Measurements from ENCODE around the gene TMEM131.

TMEM131 gene

GRCh38 chr2:97788986-97789644, 206.6 kb downstream of the TMEM131 start:
- no peak for DNase-seq

- DNase-seq: no peak
Measured at GRCh38 chr2:97785818-97786217, 209.9 kb downstream of the TMEM131 start.

- DNase-seq: no peak
Measured at GRCh38 chr2:97784953-97785352, 210.8 kb downstream of the TMEM131 start.

- peak; percentile 40 for DNase-seq
Measured at GRCh38 chr2:97781981-97782380, 213.8 kb downstream of the TMEM131 start.

GRCh38 chr2:97779141-97779540, 216.6 kb downstream of the TMEM131 start:
- DNase-seq: no peak

- no peak for DNase-seq
Measured at GRCh38 chr2:97775074-97775473, 220.7 kb downstream of the TMEM131 start.

GRCh38 chr2:97774425-97774824, 221.3 kb downstream of the TMEM131 start:
- no peak for DNase-seq

GRCh38 chr2:97770445-97770844, 225.3 kb downstream of the TMEM131 start:
- no peak for DNase-seq

- no peak for DNase-seq
Measured at GRCh38 chr2:97769711-97770110, 226.0 kb downstream of the TMEM131 start.

GRCh38 chr2:97769308-97769707, 226.4 kb downstream of the TMEM131 start:
- DNase-seq: no peak

- DNase-seq: no peak
Measured at GRCh38 chr2:97766567-97766966, 229.2 kb downstream of the TMEM131 start.

GRCh38 chr2:97765933-97766332, 229.8 kb downstream of the TMEM131 start:
- no peak for DNase-seq

- no peak for DNase-seq
Measured at GRCh38 chr2:97764559-97765263, 231.0 kb downstream of the TMEM131 start.

GRCh38 chr2:97763176-97763845, 232.4 kb downstream of the TMEM131 start:
- no peak for DNase-seq

GRCh38 chr2:97761192-97761591, 234.6 kb downstream of the TMEM131 start:
- no peak for DNase-seq

- DNase-seq: no peak
Measured at GRCh38 chr2:97760480-97761049, 235.2 kb downstream of the TMEM131 start.

GRCh38 chr2:97759727-97760407, 235.9 kb downstream of the TMEM131 start:
- DNase-seq: no peak

- no peak for DNase-seq
Measured at GRCh38 chr2:97758131-97758705, 237.5 kb downstream of the TMEM131 start.

- no peak for DNase-seq
Measured at GRCh38 chr2:97757062-97757461, 238.7 kb downstream of the TMEM131 start.

GRCh38 chr2:97755491-97755890, 240.3 kb downstream of the TMEM131 start:
- no peak for DNase-seq

- DNase-seq: no peak
Measured at GRCh38 chr2:97754690-97755346, 240.9 kb downstream of the TMEM131 start.
